Measurements from ENCODE around the gene HHIPL1.

The HHIPL1 gene

DNA sequence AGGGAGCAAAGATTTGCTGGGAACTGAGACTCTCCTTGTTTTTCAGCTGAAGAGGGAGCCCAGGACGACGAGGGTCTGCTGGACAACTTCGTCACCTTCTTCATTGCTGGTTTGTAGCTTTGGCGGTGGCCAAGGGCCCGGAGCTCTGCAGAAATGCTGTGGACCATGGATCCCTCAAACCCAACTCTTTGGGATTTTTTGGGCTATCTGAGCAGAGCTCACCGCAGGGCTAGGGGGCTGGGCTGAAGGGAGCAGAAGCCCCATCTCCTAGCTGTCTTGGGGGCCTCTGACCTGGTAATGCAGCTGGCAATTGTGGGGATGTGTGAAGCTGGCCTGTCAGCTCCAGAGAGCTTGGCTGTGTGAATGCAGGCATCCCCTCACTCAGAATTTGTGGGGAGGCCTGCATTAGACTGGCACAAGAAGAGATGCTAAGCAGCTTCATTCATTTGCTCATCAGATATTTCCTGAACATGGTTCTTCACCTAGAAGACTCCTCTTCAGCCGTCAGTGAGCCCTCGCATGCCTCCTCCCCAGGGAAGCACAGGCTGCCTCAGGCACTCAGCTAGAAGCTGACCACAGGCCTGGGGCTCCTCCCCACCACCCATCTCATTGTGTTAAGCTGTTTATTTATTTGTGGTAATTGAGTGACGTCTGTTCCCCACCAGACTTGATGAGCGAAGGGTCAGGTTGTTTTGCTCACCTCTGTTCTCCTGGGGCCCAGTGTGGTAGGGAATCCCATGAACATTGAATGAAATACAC, 71.3 kb downstream of the HHIPL1 start:
- Histone ChIP-seq H3K36me3 (replicated peaks) (no peaks in the 10 kb centered on the region), H3K4me3 (ENCODE audit: low read depth, low read length) (no peak overlapping the region), H3K27me3 (replicated peaks) (no peaks in the 10 kb centered on the region), H3K27ac (no peak overlapping the region)
- DNase-seq: no peak
- in situ Hi-C loops (cut with HindIII; ENCODE audit: low pct_ligation_motif_present, low sequenced_read_pairs): loop anchor here (25.0 kb wide), 1 partner anchor 171 kb away; no protein-coding TSS in a partner anchor
- TF ChIP-seq CTCF (IDR thresholded peaks at IDR 0.05; ENCODE audit: low read depth, low read length, missing control alignments): no peak

DNA sequence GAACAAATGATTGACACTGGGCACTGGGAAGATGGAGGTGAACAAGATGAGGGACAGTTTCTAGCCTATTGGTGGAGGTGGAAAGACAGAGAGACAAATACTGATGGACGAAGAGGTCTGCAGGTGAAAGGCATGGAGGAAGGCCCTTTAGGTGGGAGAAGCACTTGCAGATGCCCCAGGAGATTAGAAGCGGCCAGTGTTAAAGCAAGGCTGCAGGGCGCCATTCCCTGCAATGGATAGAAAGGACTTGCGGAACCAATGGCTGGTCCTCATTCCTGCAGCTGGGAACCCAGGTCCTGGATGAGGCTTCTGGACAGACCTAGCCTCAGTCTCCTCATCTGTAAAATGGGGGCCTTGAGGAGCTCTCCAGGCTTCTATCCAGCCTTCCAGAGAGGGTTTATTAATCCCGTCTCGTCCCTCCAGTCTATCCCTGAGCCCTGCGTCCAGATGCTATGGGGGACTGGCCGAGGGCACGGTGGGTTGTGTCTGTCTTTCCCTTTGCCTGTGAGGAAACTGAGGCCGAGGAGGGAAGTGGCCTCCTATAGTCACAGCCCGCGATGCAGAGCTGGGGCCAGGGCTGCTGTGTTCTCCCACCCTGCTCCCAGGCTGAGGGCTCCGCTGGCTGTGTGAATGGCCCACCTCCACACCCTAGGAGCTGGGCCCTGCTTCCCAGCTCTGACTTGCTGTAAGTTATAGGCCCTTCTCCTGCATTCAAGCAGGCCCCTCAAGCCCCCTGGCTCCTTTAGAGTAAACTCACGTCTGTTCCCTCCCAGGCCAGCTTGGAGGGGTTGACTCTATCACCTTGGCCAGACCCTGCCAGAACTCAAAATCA, 72.1 kb downstream of the HHIPL1 start:
- no peak for DNase-seq
- in situ Hi-C loops (cut with HindIII; ENCODE audit: low pct_ligation_motif_present, low sequenced_read_pairs): loop anchor here (25.0 kb wide), 1 partner anchor 170 kb away; no protein-coding TSS in a partner anchor
- TF ChIP-seq CTCF (IDR thresholded peaks at IDR 0.05; ENCODE audit: low read depth, low read length, missing control alignments): no peak
- no peak overlapping the region for H3K27ac ChIP-seq
- H3K36me3 ChIP-seq (replicated peaks): no peaks in the 10 kb centered on the region
- H3K4me3 ChIP-seq (ENCODE audit: low read depth, low read length): no peak overlapping the region
- no peaks in the 10 kb centered on the region for H3K27me3 ChIP-seq (replicated peaks)

DNA sequence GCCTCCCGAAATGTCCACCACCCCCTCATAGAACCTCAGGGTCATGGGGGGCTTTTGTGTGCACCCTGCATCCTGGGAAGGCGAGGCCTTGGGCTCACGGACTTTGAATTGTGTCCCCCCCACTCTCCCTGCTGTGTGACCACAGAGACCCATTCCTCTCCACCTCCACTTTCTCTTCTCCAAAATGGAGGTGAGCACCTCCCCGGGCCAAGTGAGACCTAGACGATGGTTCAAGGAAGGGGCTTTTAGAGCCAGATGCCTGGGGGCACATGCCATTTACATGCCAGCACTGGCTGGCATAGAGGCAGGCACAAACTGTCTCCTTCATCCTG, 72.7 kb downstream of the HHIPL1 start:
- in situ Hi-C loops (cut with HindIII; ENCODE audit: low pct_ligation_motif_present, low sequenced_read_pairs): loop anchor here (25.0 kb wide), 1 partner anchor 170 kb away; no protein-coding TSS in a partner anchor
- Histone ChIP-seq H3K27ac (no peak overlapping the region), H3K36me3 (replicated peaks) (no peaks in the 10 kb centered on the region), H3K4me3 (ENCODE audit: low read depth, low read length) (no peak overlapping the region), H3K27me3 (replicated peaks) (no peaks in the 10 kb centered on the region)
- no peak for DNase-seq
- TF ChIP-seq CTCF (IDR thresholded peaks at IDR 0.05; ENCODE audit: low read depth, low read length, missing control alignments): no peak

DNA sequence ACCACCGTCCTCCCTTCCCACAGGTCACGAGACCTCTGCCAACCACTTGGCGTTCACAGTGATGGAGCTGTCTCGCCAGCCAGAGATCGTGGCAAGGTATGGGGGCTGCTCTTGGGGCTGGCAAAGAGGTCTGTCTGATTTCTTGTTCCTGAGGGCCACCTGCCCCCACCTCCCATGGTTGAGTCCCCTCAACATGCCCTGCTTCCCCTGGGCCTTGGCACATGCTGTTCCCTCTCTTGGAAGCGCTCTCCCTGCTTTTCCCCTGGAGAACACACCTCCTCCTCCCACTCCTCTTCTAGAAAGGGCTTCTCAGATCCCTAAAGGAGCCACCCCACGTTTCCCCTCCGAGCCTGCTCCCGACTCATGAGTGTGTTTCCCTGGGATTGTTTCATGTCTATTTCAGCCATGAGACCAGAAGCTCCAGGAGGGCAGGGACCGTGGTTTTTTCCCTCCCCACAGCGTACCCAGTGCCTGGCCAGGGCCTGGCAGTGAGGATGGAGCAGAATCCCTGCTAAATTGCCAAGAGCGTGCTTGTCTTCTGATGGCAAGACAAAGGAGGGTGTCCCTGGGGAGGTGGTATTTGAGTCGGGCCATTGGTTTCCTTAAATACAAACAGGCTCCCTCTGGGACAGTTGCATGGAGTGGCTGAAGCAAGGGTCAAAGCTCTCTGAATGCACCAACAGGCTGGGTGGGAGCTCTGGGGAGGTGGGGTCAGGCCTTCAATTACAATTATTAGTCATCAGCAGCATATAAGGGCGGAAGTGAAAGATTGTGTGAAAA, 73.3 kb downstream of the HHIPL1 start:
- TF ChIP-seq CTCF (IDR thresholded peaks at IDR 0.05; ENCODE audit: low read depth, low read length, missing control alignments): no peak
- Histone ChIP-seq H3K4me3 (ENCODE audit: low read depth, low read length) (no peak overlapping the region), H3K27me3 (replicated peaks) (no peaks in the 10 kb centered on the region), H3K27ac (no peak overlapping the region), H3K36me3 (replicated peaks) (no peaks in the 10 kb centered on the region)
- DNase-seq: no peak
- in situ Hi-C loops (cut with HindIII; ENCODE audit: low pct_ligation_motif_present, low sequenced_read_pairs): loop anchor here (25.0 kb wide), 1 partner anchor 169 kb away; no protein-coding TSS in a partner anchor

GRCh38 chr14:99718811-99719192, 73.9 kb downstream of the HHIPL1 start:
- DNase-seq: no peak
- H3K36me3 ChIP-seq (replicated peaks): no peaks in the 10 kb centered on the region

More at GRCh38 chr14:99718811-99719192, 73.9 kb downstream of the HHIPL1 start:
- in situ Hi-C loops (cut with HindIII; ENCODE audit: low pct_ligation_motif_present, low sequenced_read_pairs): loop anchor here (25.0 kb wide), 1 partner anchor 168 kb away; no protein-coding TSS in a partner anchor
- TF ChIP-seq CTCF (IDR thresholded peaks at IDR 0.05; ENCODE audit: low read depth, low read length, missing control alignments): no peak
- H3K4me3 ChIP-seq (ENCODE audit: low read depth, low read length): no peak overlapping the region
- H3K27me3 ChIP-seq (replicated peaks): no peaks in the 10 kb centered on the region
- H3K27ac ChIP-seq: no peak overlapping the region
